PC-3 (cell line): ENCODE measurements around the gene FNDC10. TPM values are rescaled to one million over a fixed set of nuclear protein-coding genes. Genes with fewer than 3 reads are reported as not detected.
"Not testable (repeated sequence)": the region's sequence is repeated elsewhere in the genome, so short reads cannot be mapped to it uniquely, and the experiment has no call there.

ENCODE experiments used
- ATAC-seq: fragments of 200-7000 bp; cut with Tn5 transposase; 2 replicates; pipeline ENCODE4 v1.9.1; 2020; ENCODE audit warnings: mild to moderate bottlenecking, moderate library complexity
- BruUV-seq: library from RNA; stranded (reverse); fragments of 400-500 nt; replicated peaks from 2 replicates; lab custom pipeline; 2021; lab: Mats Ljungman, UMichigan
- CTCF ChIA-PET: fragments of 300-600 bp; sonication (Branson Sonifier 250); formaldehyde crosslinking; loops from one replicate; lab custom pipeline; 2022; ENCODE audit warnings: antibody characterized with exemption; lab: Charles Lee
- POLR2A ChIA-PET: fragments of 300-600 bp; sonication (Branson Sonifier 250); formaldehyde crosslinking; loops from one replicate; lab custom pipeline; 2022; ENCODE audit warnings: antibody characterized with exemption; ENCODE audit not compliant: unreplicated experiment; lab: Charles Lee
- DNase-seq: peaks from one replicate; pipeline ENCODE4 v3.0.0-alpha.2; 2015
- H2AFZ ChIP-seq: fragments of 300-600 bp; sonication (generic); 2 replicates; pipeline ENCODE4 v1.6.0; 2016; ENCODE audit warnings: antibody characterized with exemption, low read length
- H3F3A ChIP-seq: fragments of 300-600 bp; sonication (generic); one replicate; pipeline ENCODE4 v1.6.0; 2017; ENCODE audit warnings: antibody characterized with exemption, low read length, control low read depth, mild to moderate bottlenecking; ENCODE audit not compliant: unreplicated experiment
- H3K27ac ChIP-seq: fragments of 300-600 bp; sonication (generic); 2 replicates; pipeline ENCODE4 v1.5.1; 2016; ENCODE audit warnings: mild to moderate bottlenecking, low read length
- H3K27me3 ChIP-seq: fragments of 300-600 bp; sonication (generic); 2 replicates; pipeline ENCODE4 v1.6.1; 2016; ENCODE audit warnings: low read length, mixed read lengths
- H3K36me3 ChIP-seq: fragments of 300-600 bp; sonication (generic); 2 replicates; pipeline ENCODE4 v1.6.1; 2016; ENCODE audit warnings: low read depth, mixed run types, low read length, mixed read lengths
- H3K4me1 ChIP-seq: fragments of 300-600 bp; sonication (generic); 2 replicates; pipeline ENCODE4 v1.5.1; 2016; ENCODE audit warnings: low read length; ENCODE audit not compliant: insufficient read depth
- H3K4me2 ChIP-seq: fragments of 300-600 bp; sonication (generic); 2 replicates; pipeline ENCODE4 v1.6.0; 2016; ENCODE audit warnings: low read length
- H3K4me3 ChIP-seq: fragments of 300-600 bp; sonication (generic); 2 replicates; pipeline ENCODE4 v1.5.1; 2016; ENCODE audit warnings: mild to moderate bottlenecking, low read length, mixed read lengths
- H3K79me2 ChIP-seq: fragments of 300-600 bp; sonication (generic); 2 replicates; pipeline ENCODE4 v1.6.1; 2017; ENCODE audit warnings: low read length, mixed read lengths
- H3K9ac ChIP-seq: fragments of 300-600 bp; sonication (generic); 2 replicates; pipeline ENCODE4 v1.6.0; 2016; ENCODE audit warnings: mild to moderate bottlenecking, low read length
- H3K9me2 ChIP-seq: fragments of 300-600 bp; sonication (generic); replicated peaks from 2 replicates; pipeline ENCODE4 v1.6.1; 2016; ENCODE audit warnings: mixed run types, low read length, mixed read lengths
- H3K9me3 ChIP-seq: fragments of 300-600 bp; sonication (generic); 2 replicates; pipeline ENCODE4 v1.6.1; 2016; ENCODE audit warnings: low read length, mixed read lengths
- H4K20me1 ChIP-seq: fragments of 300-600 bp; sonication (generic); 2 replicates; pipeline ENCODE4 v1.6.1; 2016; ENCODE audit warnings: low read length, mixed read lengths
- intact Hi-C: fragments of 100-400 bp; cut with micrococcal nuclease; formaldehyde crosslinking; loops from 2 replicates; pipeline ENCODE4 v1.9.0; 2023
- total RNA-seq: library from RNA; depleted of rRNA; stranded (reverse); fragments of >200 nt; gene quantifications from 2 replicates; pipeline ENCODE4 v1.2.3, GENCODE V29; 2014

The FNDC10 gene
- total RNA-seq, 1 experiment from 2014 or later, result 8.8 TPM

GRCh38 chr1:1640081-1640480, 40.1 kb upstream of the FNDC10 start:
- H3K9me3 ChIP-seq, ATAC-seq, H3K79me2 ChIP-seq, H3K27me3 ChIP-seq, H3K4me2 ChIP-seq, H3F3A ChIP-seq, H3K4me1 ChIP-seq, H3K4me3 ChIP-seq, DNase-seq, H3K9ac ChIP-seq, H3K27ac ChIP-seq, intact Hi-C loops, H4K20me1 ChIP-seq, H2AFZ ChIP-seq, CTCF ChIA-PET, H3K9me2 ChIP-seq, BruUV-seq, POLR2A ChIA-PET: not testable (repeated sequence)
- peaks cover 12% of the 10 kb centered on the region; the same call in 1 of the 2 replicates for H3K36me3 ChIP-seq

- H3K9ac ChIP-seq, DNase-seq, BruUV-seq, H3K9me2 ChIP-seq, ATAC-seq, H3K79me2 ChIP-seq, H3F3A ChIP-seq, H4K20me1 ChIP-seq, H3K4me3 ChIP-seq, H2AFZ ChIP-seq, H3K4me1 ChIP-seq, H3K9me3 ChIP-seq, intact Hi-C loops, H3K4me2 ChIP-seq, H3K27me3 ChIP-seq, POLR2A ChIA-PET, H3K27ac ChIP-seq, CTCF ChIA-PET: not testable (repeated sequence)
- H3K36me3 ChIP-seq, result peaks cover 12% of the 10 kb centered on the region; the same call in 1 of the 2 replicates
These were observed 39.4 kb upstream of the FNDC10 start for GRCh38 chr1:1639368-1639767.

GRCh38 chr1:1638528-1638927, 38.6 kb upstream of the FNDC10 start:
- H3K4me1 ChIP-seq, H3K9ac ChIP-seq, POLR2A ChIA-PET, H3K4me2 ChIP-seq, H3K79me2 ChIP-seq, H4K20me1 ChIP-seq, DNase-seq, H2AFZ ChIP-seq, intact Hi-C loops, H3K9me2 ChIP-seq, H3F3A ChIP-seq, ATAC-seq, BruUV-seq, H3K27ac ChIP-seq, H3K4me3 ChIP-seq, CTCF ChIA-PET, H3K27me3 ChIP-seq, H3K9me3 ChIP-seq: not testable (repeated sequence)
- H3K36me3 ChIP-seq, result peaks cover 12% of the 10 kb centered on the region; the same call in 1 of the 2 replicates

GRCh38 chr1:1637479-1637875, 37.5 kb upstream of the FNDC10 start:
- H3K79me2 ChIP-seq, H3F3A ChIP-seq, H2AFZ ChIP-seq, BruUV-seq, CTCF ChIA-PET, DNase-seq, H3K9me3 ChIP-seq, H3K27me3 ChIP-seq, H3K4me2 ChIP-seq, H3K27ac ChIP-seq, H3K9ac ChIP-seq, POLR2A ChIA-PET, ATAC-seq, H4K20me1 ChIP-seq, intact Hi-C loops, H3K9me2 ChIP-seq, H3K4me1 ChIP-seq, H3K4me3 ChIP-seq: not testable (repeated sequence)
- peaks cover 12% of the 10 kb centered on the region; the same call in 1 of the 2 replicates for H3K36me3 ChIP-seq

- BruUV-seq, H3K4me3 ChIP-seq, H3K9ac ChIP-seq, H3K27me3 ChIP-seq, H2AFZ ChIP-seq, intact Hi-C loops, H3K27ac ChIP-seq, H4K20me1 ChIP-seq, H3K9me2 ChIP-seq, CTCF ChIA-PET, H3K9me3 ChIP-seq, H3F3A ChIP-seq, POLR2A ChIA-PET, H3K79me2 ChIP-seq, DNase-seq, ATAC-seq, H3K4me2 ChIP-seq, H3K4me1 ChIP-seq: not testable (repeated sequence)
- H3K36me3 ChIP-seq, result peaks cover 12% of the 10 kb centered on the region; the same call in 1 of the 2 replicates
These were observed 36.9 kb upstream of the FNDC10 start for GRCh38 chr1:1636621-1637478.

GRCh38 chr1:1634613-1635012, 34.7 kb upstream of the FNDC10 start:
- H3K9me3 ChIP-seq, H3K27ac ChIP-seq, BruUV-seq, H4K20me1 ChIP-seq, H3K79me2 ChIP-seq, H3K27me3 ChIP-seq, H3K4me2 ChIP-seq, H3K4me1 ChIP-seq, H3F3A ChIP-seq, POLR2A ChIA-PET, intact Hi-C loops, CTCF ChIA-PET, ATAC-seq, H3K4me3 ChIP-seq, DNase-seq, H3K9me2 ChIP-seq, H3K9ac ChIP-seq, H2AFZ ChIP-seq: not testable (repeated sequence)
- H3K36me3 ChIP-seq, result peaks cover 12% of the 10 kb centered on the region; the same call in 1 of the 2 replicates
